ENCODE data around the gene ETAA1. TPM values are rescaled to one million over a fixed set of nuclear protein-coding genes. Genes with fewer than 3 reads are reported as not detected.

The ETAA1 gene
- total RNA-seq (2021) (23.8 to 27.3 TPM (median 24.6 TPM) in 3 replicates), Bru-seq, nascent RNA (percentile 98 among the genes with signal in this experiment)
- long read RNA-seq, experiment 1, transcript ETAA1-201 (6 exons, 3,418 nt) = major isoform, 54 of 91 reads
- long read RNA-seq, experiment 1, partial matches to known transcripts = 22 of 91 reads
- long read RNA-seq, experiment 1, other reads (novel, unspliced or antisense) = 15 of 91 reads
- long read RNA-seq, experiment 2, transcript ETAA1-201 (6 exons, 3,418 nt) = major isoform, 24 of 50 reads
- long read RNA-seq, experiment 2, partial matches to known transcripts = 15 of 50 reads
- long read RNA-seq, experiment 2, other reads (novel, unspliced or antisense) = 11 of 50 reads
- long read RNA-seq, experiment 3, transcript ETAA1-201 (6 exons, 3,418 nt) = major isoform, 7 of 11 reads
- long read RNA-seq, experiment 3, partial matches to known transcripts = 1 of 11 reads
- long read RNA-seq, experiment 3, other reads (novel, unspliced or antisense) = 2 of 11 reads

DNA sequence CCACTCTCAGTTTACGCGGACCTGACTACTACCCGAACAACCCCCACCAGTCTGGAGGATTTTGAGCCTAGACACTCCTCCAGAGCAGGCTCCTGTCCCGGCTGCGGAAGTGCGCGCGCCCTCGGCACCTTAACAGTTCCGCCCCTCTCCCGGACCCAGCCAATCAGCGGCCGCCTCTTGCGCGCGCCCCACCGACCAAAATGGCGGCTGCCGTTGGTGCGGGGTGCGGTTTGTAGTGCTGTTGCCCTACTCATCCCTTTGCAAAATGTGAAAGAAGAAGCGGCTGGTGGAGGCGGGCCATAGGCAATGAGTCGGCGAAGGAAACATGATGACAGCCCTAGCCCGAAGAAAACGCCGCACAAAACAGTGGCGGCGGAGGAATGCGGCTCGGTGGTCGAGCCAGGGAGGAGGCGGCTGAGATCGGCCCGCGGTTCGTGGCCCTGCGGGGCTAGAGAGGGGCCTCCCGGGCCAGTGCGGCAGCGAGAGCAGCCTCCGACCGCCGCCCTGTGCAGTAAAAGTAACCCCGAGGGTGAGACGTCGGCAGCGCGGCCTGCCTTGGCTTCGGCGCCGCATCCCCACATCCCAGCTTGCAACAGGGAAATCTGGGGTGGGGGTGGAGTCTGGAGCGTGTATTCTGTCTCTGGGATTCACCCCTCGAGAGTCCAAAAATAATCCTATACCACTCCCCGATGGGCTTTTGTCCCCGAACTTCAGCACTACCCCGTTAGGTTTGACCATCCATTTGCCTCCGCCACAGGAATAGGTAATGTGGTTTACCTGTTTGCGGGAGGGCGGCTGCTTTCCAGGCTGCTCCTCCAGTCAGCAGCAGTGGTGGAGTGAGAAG lies at the start of gene ETAA1:
Gene ETAA1, plus strand, starts transcription at position 191 of the 844 bp plus-strand sequence. Its CDS starts 116 bp downstream, at position 307.
- ChIA-PET POLR2A (interaction anchor here (0.6 to 0.7 kb wide), 2 partner anchors 9 to 56 kb away, joined by 3 read pairs; no protein-coding TSS in a partner anchor), CTCF (interaction anchor here (0.5 kb wide), 1 partner anchor 822 kb away, joined by 3 read pairs; no protein-coding TSS in a partner anchor)
- Mint-ChIP-seq H3K27ac (peak within 1 kb of the TSS; percentile 99), H3K36me3 (peaks cover 13% of the 10 kb centered on the region), H3K4me3 (peak within 1 kb of the TSS; percentile 98), H3K4me1 (peaks cover 33% of the 10 kb centered on the region), H3K9me3 (no peaks in the 10 kb centered on the region), H3K27me3 (ENCODE audit: low read depth) (no peaks in the 10 kb centered on the region)
- DNase-seq (ENCODE audit: low spot score) (peak; percentile 91), ATAC-seq (peak; percentile 100)
- TF ChIP-seq, protein P1, sequence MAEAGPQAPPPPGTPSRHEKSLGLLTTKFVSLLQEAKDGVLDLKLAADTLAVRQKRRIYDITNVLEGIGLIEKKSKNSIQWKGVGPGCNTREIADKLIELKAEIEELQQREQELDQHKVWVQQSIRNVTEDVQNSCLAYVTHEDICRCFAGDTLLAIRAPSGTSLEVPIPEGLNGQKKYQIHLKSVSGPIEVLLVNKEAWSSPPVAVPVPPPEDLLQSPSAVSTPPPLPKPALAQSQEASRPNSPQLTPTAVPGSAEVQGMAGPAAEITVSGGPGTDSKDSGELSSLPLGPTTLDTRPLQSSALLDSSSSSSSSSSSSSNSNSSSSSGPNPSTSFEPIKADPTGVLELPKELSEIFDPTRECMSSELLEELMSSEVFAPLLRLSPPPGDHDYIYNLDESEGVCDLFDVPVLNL (CRISPR knock-in tag; IDR thresholded peaks at IDR 0.05; ENCODE audit: borderline replicate concordance, low read depth) = peak; percentile 66; the same call in 1 of the 2 replicates
- TF ChIP-seq FOXK1 (CRISPR knock-in tag; IDR thresholded peaks at IDR 0.05) = peak; percentile 52; the same call in 1 of the 2 replicates
- no peak for TF ChIP-seq ZNF263 (CRISPR knock-in tag; IDR thresholded peaks at IDR 0.05; ENCODE audit: low read depth)
- TF ChIP-seq CREM (CRISPR knock-in tag; IDR thresholded peaks at IDR 0.05) = 0 out of 2 replicates have a peak, but pooled peaks have one; percentile 49
- 0 out of 2 replicates have a peak, but pooled peaks have one; percentile 28 for TF ChIP-seq FOXJ3 (CRISPR knock-in tag; IDR thresholded peaks at IDR 0.05; ENCODE audit: borderline replicate concordance)
- TF ChIP-seq MYBL2 (CRISPR knock-in tag; IDR thresholded peaks at IDR 0.05) = peak; percentile 82; the same call in 1 of the 2 replicates
- TF ChIP-seq, protein P2, sequence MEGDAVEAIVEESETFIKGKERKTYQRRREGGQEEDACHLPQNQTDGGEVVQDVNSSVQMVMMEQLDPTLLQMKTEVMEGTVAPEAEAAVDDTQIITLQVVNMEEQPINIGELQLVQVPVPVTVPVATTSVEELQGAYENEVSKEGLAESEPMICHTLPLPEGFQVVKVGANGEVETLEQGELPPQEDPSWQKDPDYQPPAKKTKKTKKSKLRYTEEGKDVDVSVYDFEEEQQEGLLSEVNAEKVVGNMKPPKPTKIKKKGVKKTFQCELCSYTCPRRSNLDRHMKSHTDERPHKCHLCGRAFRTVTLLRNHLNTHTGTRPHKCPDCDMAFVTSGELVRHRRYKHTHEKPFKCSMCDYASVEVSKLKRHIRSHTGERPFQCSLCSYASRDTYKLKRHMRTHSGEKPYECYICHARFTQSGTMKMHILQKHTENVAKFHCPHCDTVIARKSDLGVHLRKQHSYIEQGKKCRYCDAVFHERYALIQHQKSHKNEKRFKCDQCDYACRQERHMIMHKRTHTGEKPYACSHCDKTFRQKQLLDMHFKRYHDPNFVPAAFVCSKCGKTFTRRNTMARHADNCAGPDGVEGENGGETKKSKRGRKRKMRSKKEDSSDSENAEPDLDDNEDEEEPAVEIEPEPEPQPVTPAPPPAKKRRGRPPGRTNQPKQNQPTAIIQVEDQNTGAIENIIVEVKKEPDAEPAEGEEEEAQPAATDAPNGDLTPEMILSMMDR (IDR thresholded peaks at IDR 0.05) = no peak
- TF ChIP-seq, protein P3, sequence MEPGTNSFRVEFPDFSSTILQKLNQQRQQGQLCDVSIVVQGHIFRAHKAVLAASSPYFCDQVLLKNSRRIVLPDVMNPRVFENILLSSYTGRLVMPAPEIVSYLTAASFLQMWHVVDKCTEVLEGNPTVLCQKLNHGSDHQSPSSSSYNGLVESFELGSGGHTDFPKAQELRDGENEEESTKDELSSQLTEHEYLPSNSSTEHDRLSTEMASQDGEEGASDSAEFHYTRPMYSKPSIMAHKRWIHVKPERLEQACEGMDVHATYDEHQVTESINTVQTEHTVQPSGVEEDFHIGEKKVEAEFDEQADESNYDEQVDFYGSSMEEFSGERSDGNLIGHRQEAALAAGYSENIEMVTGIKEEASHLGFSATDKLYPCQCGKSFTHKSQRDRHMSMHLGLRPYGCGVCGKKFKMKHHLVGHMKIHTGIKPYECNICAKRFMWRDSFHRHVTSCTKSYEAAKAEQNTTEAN (CRISPR knock-in tag; IDR thresholded peaks at IDR 0.05) = 0 out of 2 replicates have a peak, but pooled peaks have one; percentile 59
- TF ChIP-seq SP1 (CRISPR knock-in tag; conservative IDR thresholded peaks at IDR 0.05) = peak; percentile 82
- TF ChIP-seq CREB1 (CRISPR knock-in tag; IDR thresholded peaks at IDR 0.05) = peak; percentile 36; the same call in 1 of the 2 replicates
- TF ChIP-seq, protein P4, sequence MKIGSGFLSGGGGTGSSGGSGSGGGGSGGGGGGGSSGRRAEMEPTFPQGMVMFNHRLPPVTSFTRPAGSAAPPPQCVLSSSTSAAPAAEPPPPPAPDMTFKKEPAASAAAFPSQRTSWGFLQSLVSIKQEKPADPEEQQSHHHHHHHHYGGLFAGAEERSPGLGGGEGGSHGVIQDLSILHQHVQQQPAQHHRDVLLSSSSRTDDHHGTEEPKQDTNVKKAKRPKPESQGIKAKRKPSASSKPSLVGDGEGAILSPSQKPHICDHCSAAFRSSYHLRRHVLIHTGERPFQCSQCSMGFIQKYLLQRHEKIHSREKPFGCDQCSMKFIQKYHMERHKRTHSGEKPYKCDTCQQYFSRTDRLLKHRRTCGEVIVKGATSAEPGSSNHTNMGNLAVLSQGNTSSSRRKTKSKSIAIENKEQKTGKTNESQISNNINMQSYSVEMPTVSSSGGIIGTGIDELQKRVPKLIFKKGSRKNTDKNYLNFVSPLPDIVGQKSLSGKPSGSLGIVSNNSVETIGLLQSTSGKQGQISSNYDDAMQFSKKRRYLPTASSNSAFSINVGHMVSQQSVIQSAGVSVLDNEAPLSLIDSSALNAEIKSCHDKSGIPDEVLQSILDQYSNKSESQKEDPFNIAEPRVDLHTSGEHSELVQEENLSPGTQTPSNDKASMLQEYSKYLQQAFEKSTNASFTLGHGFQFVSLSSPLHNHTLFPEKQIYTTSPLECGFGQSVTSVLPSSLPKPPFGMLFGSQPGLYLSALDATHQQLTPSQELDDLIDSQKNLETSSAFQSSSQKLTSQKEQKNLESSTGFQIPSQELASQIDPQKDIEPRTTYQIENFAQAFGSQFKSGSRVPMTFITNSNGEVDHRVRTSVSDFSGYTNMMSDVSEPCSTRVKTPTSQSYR (CRISPR knock-in tag; IDR thresholded peaks at IDR 0.05) = 0 out of 2 replicates have a peak, but pooled peaks have one; percentile 46
- TF ChIP-seq TEAD1 (CRISPR knock-in tag; IDR thresholded peaks at IDR 0.05) = peak; percentile 30; the same call in 1 of the 2 replicates
- 0 out of 2 replicates have a peak, but pooled peaks have one; percentile 28 for TF ChIP-seq TP53 (CRISPR knock-in tag; IDR thresholded peaks at IDR 0.05)
- TF ChIP-seq, protein P5, sequence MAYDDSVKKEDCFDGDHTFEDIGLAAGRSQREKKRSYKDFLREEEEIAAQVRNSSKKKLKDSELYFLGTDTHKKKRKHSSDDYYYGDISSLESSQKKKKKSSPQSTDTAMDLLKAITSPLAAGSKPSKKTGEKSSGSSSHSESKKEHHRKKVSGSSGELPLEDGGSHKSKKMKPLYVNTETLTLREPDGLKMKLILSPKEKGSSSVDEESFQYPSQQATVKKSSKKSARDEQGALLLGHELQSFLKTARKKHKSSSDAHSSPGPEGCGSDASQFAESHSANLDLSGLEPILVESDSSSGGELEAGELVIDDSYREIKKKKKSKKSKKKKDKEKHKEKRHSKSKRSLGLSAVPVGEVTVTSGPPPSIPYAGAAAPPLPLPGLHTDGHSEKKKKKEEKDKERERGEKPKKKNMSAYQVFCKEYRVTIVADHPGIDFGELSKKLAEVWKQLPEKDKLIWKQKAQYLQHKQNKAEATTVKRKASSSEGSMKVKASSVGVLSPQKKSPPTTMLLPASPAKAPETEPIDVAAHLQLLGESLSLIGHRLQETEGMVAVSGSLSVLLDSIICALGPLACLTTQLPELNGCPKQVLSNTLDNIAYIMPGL (CRISPR knock-in tag; IDR thresholded peaks at IDR 0.05) = peak; percentile 84
- TF ChIP-seq, protein P6, sequence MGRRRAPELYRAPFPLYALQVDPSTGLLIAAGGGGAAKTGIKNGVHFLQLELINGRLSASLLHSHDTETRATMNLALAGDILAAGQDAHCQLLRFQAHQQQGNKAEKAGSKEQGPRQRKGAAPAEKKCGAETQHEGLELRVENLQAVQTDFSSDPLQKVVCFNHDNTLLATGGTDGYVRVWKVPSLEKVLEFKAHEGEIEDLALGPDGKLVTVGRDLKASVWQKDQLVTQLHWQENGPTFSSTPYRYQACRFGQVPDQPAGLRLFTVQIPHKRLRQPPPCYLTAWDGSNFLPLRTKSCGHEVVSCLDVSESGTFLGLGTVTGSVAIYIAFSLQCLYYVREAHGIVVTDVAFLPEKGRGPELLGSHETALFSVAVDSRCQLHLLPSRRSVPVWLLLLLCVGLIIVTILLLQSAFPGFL (CRISPR knock-in tag; IDR thresholded peaks at IDR 0.05; ENCODE audit: borderline replicate concordance) = no peak
- peak; percentile 80 for TF ChIP-seq FOXP1 (CRISPR knock-in tag; IDR thresholded peaks at IDR 0.05; ENCODE audit: borderline replicate concordance)
- peak; percentile 61 for TF ChIP-seq NFYB (CRISPR knock-in tag; conservative IDR thresholded peaks at IDR 0.05; ENCODE audit: low read depth)
- TF ChIP-seq, protein P7, sequence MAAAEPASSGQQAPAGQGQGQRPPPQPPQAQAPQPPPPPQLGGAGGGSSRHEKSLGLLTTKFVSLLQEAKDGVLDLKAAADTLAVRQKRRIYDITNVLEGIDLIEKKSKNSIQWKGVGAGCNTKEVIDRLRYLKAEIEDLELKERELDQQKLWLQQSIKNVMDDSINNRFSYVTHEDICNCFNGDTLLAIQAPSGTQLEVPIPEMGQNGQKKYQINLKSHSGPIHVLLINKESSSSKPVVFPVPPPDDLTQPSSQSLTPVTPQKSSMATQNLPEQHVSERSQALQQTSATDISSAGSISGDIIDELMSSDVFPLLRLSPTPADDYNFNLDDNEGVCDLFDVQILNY (CRISPR knock-in tag; IDR thresholded peaks at IDR 0.05) = peak; percentile 90
- no peak for TF ChIP-seq PRRX2 (CRISPR knock-in tag; IDR thresholded peaks at IDR 0.05)
- peak; percentile 27; the same call in 1 of the 2 replicates for TF ChIP-seq ZNF232 (CRISPR knock-in tag; IDR thresholded peaks at IDR 0.05)

Measured in WTC11 (cell line).